Loucy (cell line): ENCODE measurements around the gene MOAP1.

ENCODE experiments used
- EZH2phosphoT487 ChIP-seq: fragments of 200-600 bp; IDR thresholded peaks from 2 replicates; pipeline ENCODE4 v1.6.1; 2018; ENCODE audit warnings: antibody characterized with exemption, mild to moderate bottlenecking, moderate library complexity, borderline replicate concordance
- TF ChIP-seq, protein P1 (sequence below): fragments of 200-600 bp; sonication (generic); conservative IDR thresholded peaks from 2 replicates; pipeline ENCODE4 v1.5.1; 2014; ENCODE audit warnings: mild to moderate bottlenecking, antibody characterized with exemption, low read length

DNA sequence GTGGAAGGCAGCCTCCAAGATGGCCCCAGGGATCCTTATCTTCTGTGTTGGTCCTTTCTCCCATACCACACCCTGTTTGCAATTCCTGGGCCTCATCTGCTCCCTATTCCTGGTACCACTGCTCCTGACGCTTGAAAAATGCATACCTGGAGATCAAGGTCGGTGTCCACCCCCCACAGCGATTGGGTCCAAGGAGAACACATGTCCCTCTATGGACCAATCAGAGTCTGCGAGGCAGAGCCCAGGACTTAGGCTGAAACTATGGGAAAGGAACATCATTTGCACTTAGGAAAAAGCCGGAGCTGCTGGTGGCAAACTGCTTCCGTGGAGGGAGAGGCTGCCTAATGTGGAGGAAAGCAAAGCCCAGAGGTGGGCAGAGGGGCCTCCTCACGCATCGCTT lies 35.7 kb downstream of the MOAP1 start:
- TF ChIP-seq, protein P1, sequence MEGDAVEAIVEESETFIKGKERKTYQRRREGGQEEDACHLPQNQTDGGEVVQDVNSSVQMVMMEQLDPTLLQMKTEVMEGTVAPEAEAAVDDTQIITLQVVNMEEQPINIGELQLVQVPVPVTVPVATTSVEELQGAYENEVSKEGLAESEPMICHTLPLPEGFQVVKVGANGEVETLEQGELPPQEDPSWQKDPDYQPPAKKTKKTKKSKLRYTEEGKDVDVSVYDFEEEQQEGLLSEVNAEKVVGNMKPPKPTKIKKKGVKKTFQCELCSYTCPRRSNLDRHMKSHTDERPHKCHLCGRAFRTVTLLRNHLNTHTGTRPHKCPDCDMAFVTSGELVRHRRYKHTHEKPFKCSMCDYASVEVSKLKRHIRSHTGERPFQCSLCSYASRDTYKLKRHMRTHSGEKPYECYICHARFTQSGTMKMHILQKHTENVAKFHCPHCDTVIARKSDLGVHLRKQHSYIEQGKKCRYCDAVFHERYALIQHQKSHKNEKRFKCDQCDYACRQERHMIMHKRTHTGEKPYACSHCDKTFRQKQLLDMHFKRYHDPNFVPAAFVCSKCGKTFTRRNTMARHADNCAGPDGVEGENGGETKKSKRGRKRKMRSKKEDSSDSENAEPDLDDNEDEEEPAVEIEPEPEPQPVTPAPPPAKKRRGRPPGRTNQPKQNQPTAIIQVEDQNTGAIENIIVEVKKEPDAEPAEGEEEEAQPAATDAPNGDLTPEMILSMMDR: no peak
- TF ChIP-seq EZH2phosphoT487: no peak
